ENCODE results near the gene CFAP97D1. TPM values are rescaled to one million over a fixed set of nuclear protein-coding genes. Genes with fewer than 3 reads are reported as not detected.

The CFAP97D1 gene
- total RNA-seq, 1 experiment from 2014 or later = 0.13 TPM

- Mint-ChIP-seq H3K9me3 (no peaks in the 10 kb centered on the region), H3K4me3 (no peak overlapping the region), H3K36me3 (peaks cover 45% of the 10 kb centered on the region), H3K27ac (no peak overlapping the region), H3K4me1 (peaks cover 2% of the 10 kb centered on the region; the same call in 1 of the 2 replicates), H3K27me3 (ENCODE audit: low read depth) (no peaks in the 10 kb centered on the region)
- POLR2A ChIA-PET = no interaction called here
- ATAC-seq (no peak), DNase-seq (ENCODE audit: low spot score) (no peak)
- CTCF ChIA-PET = interaction anchor here (5.7 kb wide), 1 partner anchor 77 kb away, joined by 41 read pairs; the partner anchor contains the start of gene CD300LG
- TF ChIP-seq JAZF1 (CRISPR knock-in tag; IDR thresholded peaks at IDR 0.05) (no peak), SMAD3 (CRISPR knock-in tag; IDR thresholded peaks at IDR 0.05; ENCODE audit: borderline replicate concordance) (no peak), CREM (CRISPR knock-in tag; IDR thresholded peaks at IDR 0.05) (no peak)
Measured at GRCh38 chr17:43769426-43769825, 10.8 kb upstream of the CFAP97D1 start.

- CTCF ChIA-PET = interaction anchor here (5.7 kb wide), 1 partner anchor 77 kb away, joined by 41 read pairs; the partner anchor contains the start of gene CD300LG
- Mint-ChIP-seq H3K36me3 (peaks cover 48% of the 10 kb centered on the region), H3K4me1 (peaks cover 2% of the 10 kb centered on the region; the same call in 1 of the 2 replicates), H3K4me3 (no peak overlapping the region), H3K27me3 (ENCODE audit: low read depth) (no peaks in the 10 kb centered on the region), H3K27ac (no peak overlapping the region), H3K9me3 (no peaks in the 10 kb centered on the region)
- POLR2A ChIA-PET = no interaction called here
- ATAC-seq = no peak
- no peak for DNase-seq (ENCODE audit: low spot score)
- TF ChIP-seq ATF1 (CRISPR knock-in tag; IDR thresholded peaks at IDR 0.05) (no peak), SP1 (CRISPR knock-in tag; conservative IDR thresholded peaks at IDR 0.05) (no peak), E2F1 (CRISPR knock-in tag; IDR thresholded peaks at IDR 0.05) (no peak), ZNF416 (CRISPR knock-in tag; IDR thresholded peaks at IDR 0.05) (no peak), ESRRA (CRISPR knock-in tag; IDR thresholded peaks at IDR 0.05; ENCODE audit: borderline replicate concordance) (no peak), NR3C1 (CRISPR knock-in tag; conservative IDR thresholded peaks at IDR 0.05; ENCODE audit: low read depth) (no peak), ZNF232 (CRISPR knock-in tag; IDR thresholded peaks at IDR 0.05) (no peak), E2F4 (CRISPR knock-in tag; IDR thresholded peaks at IDR 0.05; ENCODE audit: borderline replicate concordance, low read depth) (no peak), ZNF671 (CRISPR knock-in tag; IDR thresholded peaks at IDR 0.05) (no peak), ZNF423 (CRISPR knock-in tag; IDR thresholded peaks at IDR 0.05) (no peak), GABPB1 (CRISPR knock-in tag; IDR thresholded peaks at IDR 0.05) (no peak), USF1 (CRISPR knock-in tag; IDR thresholded peaks at IDR 0.05) (no peak), ZNF219 (CRISPR knock-in tag; IDR thresholded peaks at IDR 0.05; ENCODE audit: borderline replicate concordance) (no peak), TP53 (CRISPR knock-in tag; IDR thresholded peaks at IDR 0.05) (no peak), SMAD4 (CRISPR knock-in tag; IDR thresholded peaks at IDR 0.05) (no peak), MAX (CRISPR knock-in tag; IDR thresholded peaks at IDR 0.05) (no peak), CREB1 (CRISPR knock-in tag; IDR thresholded peaks at IDR 0.05) (no peak), GTF2I (CRISPR knock-in tag; conservative IDR thresholded peaks at IDR 0.05) (no peak), OVOL2 (CRISPR knock-in tag; IDR thresholded peaks at IDR 0.05; ENCODE audit: borderline replicate concordance) (no peak)
Measured at GRCh38 chr17:43769859-43770258, 10.4 kb upstream of the CFAP97D1 start.

GRCh38 chr17:43770957-43771356 lies 9.3 kb upstream of the CFAP97D1 start:
- ChIA-PET POLR2A (no interaction called here), CTCF (interaction anchor here (5.7 kb wide), 1 partner anchor 76 kb away, joined by 41 read pairs; the partner anchor contains the start of gene CD300LG)
- DNase-seq (ENCODE audit: low spot score) (no peak), ATAC-seq (no peak)
- Mint-ChIP-seq H3K27ac (no peak overlapping the region), H3K4me1 (peaks cover 2% of the 10 kb centered on the region; the same call in 1 of the 2 replicates), H3K9me3 (no peaks in the 10 kb centered on the region), H3K36me3 (peaks cover 51% of the 10 kb centered on the region), H3K4me3 (no peak overlapping the region), H3K27me3 (ENCODE audit: low read depth) (no peaks in the 10 kb centered on the region)
- TF ChIP-seq FOXP4 (CRISPR knock-in tag; IDR thresholded peaks at IDR 0.05) (no peak), HMGA2 (CRISPR knock-in tag; IDR thresholded peaks at IDR 0.05) (no peak), NR3C1 (CRISPR knock-in tag; conservative IDR thresholded peaks at IDR 0.05; ENCODE audit: low read depth) (no peak), ZNF671 (CRISPR knock-in tag; IDR thresholded peaks at IDR 0.05) (no peak), ZNF281 (CRISPR knock-in tag; IDR thresholded peaks at IDR 0.05) (no peak), NFYB (CRISPR knock-in tag; conservative IDR thresholded peaks at IDR 0.05; ENCODE audit: low read depth) (no peak), ZNF138 (CRISPR knock-in tag; conservative IDR thresholded peaks at IDR 0.05) (no peak), ZNF263 (CRISPR knock-in tag; IDR thresholded peaks at IDR 0.05; ENCODE audit: low read depth) (no peak)
